Neural cell (in vitro differentiated cells): ENCODE data around the gene SPP2. TPM values are rescaled to one million over a fixed set of nuclear protein-coding genes. Genes with fewer than 3 reads are reported as not detected.

ENCODE experiments used
- H2AFZ ChIP-seq: fragments of 200-600, 300-800 bp; sonication (generic), shearing (Covaris generic); 2 replicates; pipeline ENCODE4 v1.6.0; 2014; ENCODE audit warnings: low read depth, mild to moderate bottlenecking, antibody characterized with exemption, low read length, moderate library complexity
- H3F3A ChIP-seq: fragments of 200-600 bp; shearing (Covaris generic); 2 replicates; pipeline ENCODE4 v1.6.1; 2016; ENCODE audit warnings: mild to moderate bottlenecking, moderate library complexity, mixed read lengths, antibody characterized with exemption, low read length; ENCODE audit not compliant: insufficient read depth, poor library complexity, severe bottlenecking
- H3K27ac ChIP-seq: fragments of 200-600, 300-800 bp; sonication (generic), shearing (Covaris generic); 2 replicates; pipeline ENCODE4 v1.5.1; 2014; ENCODE audit warnings: mild to moderate bottlenecking, low read length, moderate library complexity
- H3K27me3 ChIP-seq: fragments of 300-800, 200-600 bp; sonication (generic), shearing (Covaris generic); 2 replicates; pipeline ENCODE4 v1.6.0; 2014; ENCODE audit warnings: mild to moderate bottlenecking, low read depth, low read length, moderate library complexity; ENCODE audit not compliant: insufficient read depth
- H3K36me3 ChIP-seq: fragments of 300-800, 200-600 bp; sonication (generic), shearing (Covaris generic); 2 replicates; pipeline ENCODE4 v1.5.1; 2014; ENCODE audit warnings: mild to moderate bottlenecking, antibody characterized with exemption, low read length, moderate library complexity; ENCODE audit not compliant: insufficient read depth
- H3K4me2 ChIP-seq: fragments of 300-800, 200-600 bp; sonication (generic), shearing (Covaris generic); 2 replicates; pipeline ENCODE4 v1.6.0; 2014; ENCODE audit warnings: mild to moderate bottlenecking, low read length
- H3K4me3 ChIP-seq: fragments of 300-800, 200-600 bp; sonication (generic), shearing (Covaris generic); 2 replicates; pipeline ENCODE4 v1.5.1; 2014; ENCODE audit warnings: mild to moderate bottlenecking, low read length, moderate library complexity
- H3K79me2 ChIP-seq: fragments of 200-600 bp; shearing (Covaris generic); replicated peaks from 2 replicates; pipeline ENCODE4 v1.6.0; 2014; ENCODE audit warnings: mild to moderate bottlenecking, low read length, moderate library complexity; ENCODE audit not compliant: insufficient read depth
- H3K9ac ChIP-seq: fragments of 300-800, 200-600 bp; sonication (generic), shearing (Covaris generic); 2 replicates; pipeline ENCODE4 v1.6.1; 2016; ENCODE audit warnings: mild to moderate bottlenecking, low read length, mixed read lengths
- H3K9me2 ChIP-seq: fragments of 200-600 bp; shearing (Covaris generic); 2 replicates; pipeline ENCODE4 v1.6.1; 2016; ENCODE audit warnings: mild to moderate bottlenecking, low read length, mixed read lengths; ENCODE audit not compliant: insufficient read depth
- H3K9me3 ChIP-seq: fragments of 200-600, 300-800 bp; sonication (generic), shearing (Covaris generic); 2 replicates; pipeline ENCODE4 v1.6.1; 2016; ENCODE audit warnings: mild to moderate bottlenecking, mixed run types, low read length, moderate library complexity, mixed read lengths
- H4K20me1 ChIP-seq: fragments of 200-600 bp; shearing (Covaris generic); 2 replicates; pipeline ENCODE4 v1.6.1; 2016; ENCODE audit warnings: mild to moderate bottlenecking, mixed run types; ENCODE audit not compliant: insufficient read depth
- CTCF ChIP-seq: fragments of 450-650 bp; IDR thresholded peaks from 2 replicates; pipeline ENCODE4 v1.5.1; 2014; ENCODE audit warnings: antibody characterized with exemption, mild to moderate bottlenecking, moderate library complexity; ENCODE audit not compliant: poor library complexity, severe bottlenecking
- EP300 ChIP-seq: fragments of 450-650 bp; conservative IDR thresholded peaks from 2 replicates; pipeline ENCODE4 v1.6.1; 2014; ENCODE audit warnings: antibody characterized with exemption, mild to moderate bottlenecking, moderate library complexity; ENCODE audit not compliant: poor library complexity, severe bottlenecking
- EZH2 ChIP-seq: fragments of 200-600, 300-800 bp; shearing (Covaris generic), sonication (generic); IDR thresholded peaks from 2 replicates; pipeline ENCODE4 v1.6.1; 2014; ENCODE audit warnings: antibody characterized with exemption, low read length, borderline replicate concordance, mild to moderate bottlenecking; ENCODE audit not compliant: insufficient read depth, poor library complexity, severe bottlenecking
- MXI1 ChIP-seq: fragments of 450-650 bp; conservative IDR thresholded peaks from 2 replicates; pipeline ENCODE4 v1.6.1; 2014; ENCODE audit warnings: antibody characterized with exemption, mild to moderate bottlenecking; ENCODE audit not compliant: poor library complexity, severe bottlenecking
- POLR2AphosphoS5 ChIP-seq: IDR thresholded peaks from 2 replicates; pipeline ENCODE4 v1.6.1; 2012
- RAD21 ChIP-seq: fragments of 450-650 bp; conservative IDR thresholded peaks from 2 replicates; pipeline ENCODE4 v1.6.1; 2014; ENCODE audit warnings: antibody characterized with exemption, mild to moderate bottlenecking, moderate library complexity
- REST ChIP-seq: IDR thresholded peaks from 2 replicates; pipeline ENCODE4 v1.6.1; 2012; ENCODE audit warnings: borderline replicate concordance
- SMC3 ChIP-seq: fragments of 450-650 bp; conservative IDR thresholded peaks from 2 replicates; pipeline ENCODE4 v1.6.1; 2014; ENCODE audit warnings: antibody characterized with exemption, mild to moderate bottlenecking, moderate library complexity; ENCODE audit not compliant: poor library complexity
- TAF1 ChIP-seq: IDR thresholded peaks from 2 replicates; pipeline ENCODE4 v1.6.1; 2012; ENCODE audit warnings: low read depth
- polyA plus RNA-seq: library from polyadenylated mRNA; depleted of rRNA; stranded (reverse); fragments of >200 nt; gene quantifications from 2 replicates; pipeline ENCODE4 v1.2.3, GENCODE V29; 2014

The SPP2 gene
- polyA plus RNA-seq, 1 donor from 2014 or later, result not detected

- Histone ChIP-seq H3K27me3 (no peaks in the 10 kb centered on the region), H3F3A (no peaks in the 10 kb centered on the region), H3K9me3 (no peaks in the 10 kb centered on the region), H3K9ac (no peak overlapping the region), H3K9me2 (no peaks in the 10 kb centered on the region), H2AFZ (no peak overlapping the region), H3K27ac (no peak overlapping the region), H3K79me2 (no peaks in the 10 kb centered on the region), H4K20me1 (no peaks in the 10 kb centered on the region), H3K36me3 (no peaks in the 10 kb centered on the region), H3K4me3 (no peak overlapping the region), H3K4me2 (no peak overlapping the region)
- no peak for TF ChIP-seq RAD21
- TF ChIP-seq EZH2, result no peak
- no peak for TF ChIP-seq EP300
- no peak for TF ChIP-seq TAF1
Observed at GRCh38 chr2:234066587-234066986, 16.1 kb downstream of the SPP2 start.

- H3K9ac ChIP-seq, result no peak overlapping the region
- H3K79me2 ChIP-seq, result no peaks in the 10 kb centered on the region
- H4K20me1 ChIP-seq, result no peaks in the 10 kb centered on the region
- no peak overlapping the region for H3K27ac ChIP-seq
- no peaks in the 10 kb centered on the region for H3K27me3 ChIP-seq
- H2AFZ ChIP-seq, result no peak overlapping the region
- H3K9me2 ChIP-seq, result no peaks in the 10 kb centered on the region
- H3K4me2 ChIP-seq, result no peak overlapping the region
- no peaks in the 10 kb centered on the region for H3K36me3 ChIP-seq
- no peaks in the 10 kb centered on the region for H3F3A ChIP-seq
- H3K9me3 ChIP-seq, result no peaks in the 10 kb centered on the region
- H3K4me3 ChIP-seq, result no peak overlapping the region
- TF ChIP-seq MXI1, result no peak
- TF ChIP-seq CTCF, result no peak
- no peak for TF ChIP-seq EP300
- no peak for TF ChIP-seq POLR2AphosphoS5
- TF ChIP-seq EZH2, result no peak
- TF ChIP-seq TAF1, result no peak
- no peak for TF ChIP-seq RAD21
- TF ChIP-seq SMC3, result no peak
- TF ChIP-seq REST, result no peak
Observed at GRCh38 chr2:234071664-234072063, 21.2 kb downstream of the SPP2 start.

- no peak overlapping the region for H3K4me3 ChIP-seq
- no peak overlapping the region for H3K9ac ChIP-seq
- no peaks in the 10 kb centered on the region for H3F3A ChIP-seq
- no peak for TF ChIP-seq POLR2AphosphoS5
- TF ChIP-seq EP300, result no peak
- no peak for TF ChIP-seq SMC3
- no peak for TF ChIP-seq EZH2
- no peak overlapping the region for H3K4me2 ChIP-seq
- H3K79me2 ChIP-seq, result no peaks in the 10 kb centered on the region
- H2AFZ ChIP-seq, result no peak overlapping the region
- H3K36me3 ChIP-seq, result no peaks in the 10 kb centered on the region
- H3K27ac ChIP-seq, result no peak overlapping the region
- no peaks in the 10 kb centered on the region for H3K9me3 ChIP-seq
- no peaks in the 10 kb centered on the region for H3K27me3 ChIP-seq
- no peaks in the 10 kb centered on the region for H4K20me1 ChIP-seq
- no peaks in the 10 kb centered on the region for H3K9me2 ChIP-seq
Observed at GRCh38 chr2:234072454-234072853, 22.0 kb downstream of the SPP2 start.
